Glomerular endothelial cell (primary cell): ENCODE results near the gene VLDLR. TPM values are rescaled to one million over a fixed set of nuclear protein-coding genes. Genes with fewer than 3 reads are reported as not detected.

ENCODE experiments used
- DNase-seq: peaks from one replicate; pipeline ENCODE4 v3.0.0-alpha.2; 2011; ENCODE audit warnings: low read depth, low spot score; ENCODE audit errors: extremely low read depth
- total RNA-seq: library from RNA; depleted of rRNA; stranded (reverse); fragments of >200 nt; gene quantifications from 2 replicates; pipeline ENCODE4 v1.2.3, GENCODE V29; 2015

The VLDLR gene
- total RNA-seq = 18.0 and 33.3 TPM in 2 replicates

DNA sequence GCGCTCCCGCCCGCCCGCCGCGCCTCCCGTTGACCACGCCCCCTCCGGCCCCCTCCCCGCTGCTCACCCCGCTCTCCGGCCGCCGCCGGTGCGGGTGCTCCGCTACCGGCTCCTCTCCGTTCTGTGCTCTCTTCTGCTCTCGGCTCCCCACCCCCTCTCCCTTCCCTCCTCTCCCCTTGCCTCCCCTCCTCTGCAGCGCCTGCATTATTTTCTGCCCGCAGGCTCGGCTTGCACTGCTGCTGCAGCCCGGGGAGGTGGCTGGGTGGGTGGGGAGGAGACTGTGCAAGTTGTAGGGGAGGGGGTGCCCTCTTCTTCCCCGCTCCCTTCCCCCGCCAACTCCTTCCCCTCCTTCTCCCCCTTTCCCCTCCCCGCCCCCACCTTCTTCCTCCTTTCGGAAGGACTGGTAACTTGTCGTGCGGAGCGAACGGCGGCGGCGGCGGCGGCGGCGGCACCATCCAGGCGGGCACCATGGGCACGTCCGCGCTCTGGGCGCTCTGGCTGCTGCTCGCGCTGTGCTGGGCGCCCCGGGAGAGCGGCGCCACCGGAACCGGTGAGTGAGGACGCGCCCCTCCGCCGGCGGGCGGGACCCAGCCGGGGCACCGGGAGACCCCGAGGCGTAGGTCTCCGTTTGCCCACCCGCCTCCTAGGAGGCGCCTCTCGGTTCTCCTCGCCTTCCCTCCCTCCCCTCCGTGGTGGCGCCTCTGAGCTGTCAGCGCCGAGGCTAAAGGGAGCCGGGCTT lies at the start of gene VLDLR:
VLDLR (plus strand) TSS at position 66 of the 739 bp plus-strand sequence; CDS start at position 469, 403 bp downstream.
- DNase-seq = no peak

DNA sequence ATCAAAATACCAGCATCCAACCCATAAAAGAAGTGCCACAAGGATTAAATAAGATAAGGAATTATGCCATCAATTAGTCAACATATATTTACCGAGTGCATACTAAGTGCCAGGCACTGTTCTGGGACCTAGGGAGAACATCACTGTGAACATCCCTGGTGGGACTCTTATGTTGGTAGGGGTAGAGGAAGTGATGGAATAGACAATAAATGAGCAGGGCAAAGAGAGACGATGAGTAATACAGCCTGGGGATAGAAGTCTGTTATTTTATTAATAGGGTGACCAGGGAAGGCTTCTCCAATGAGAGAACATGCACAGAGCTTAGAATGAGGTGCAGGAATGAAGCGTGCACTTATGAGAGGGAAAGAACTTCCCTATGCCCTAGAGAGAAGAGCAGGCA lies 47.4 kb upstream of the VLDLR start:
- DNase-seq = no peak

DNA sequence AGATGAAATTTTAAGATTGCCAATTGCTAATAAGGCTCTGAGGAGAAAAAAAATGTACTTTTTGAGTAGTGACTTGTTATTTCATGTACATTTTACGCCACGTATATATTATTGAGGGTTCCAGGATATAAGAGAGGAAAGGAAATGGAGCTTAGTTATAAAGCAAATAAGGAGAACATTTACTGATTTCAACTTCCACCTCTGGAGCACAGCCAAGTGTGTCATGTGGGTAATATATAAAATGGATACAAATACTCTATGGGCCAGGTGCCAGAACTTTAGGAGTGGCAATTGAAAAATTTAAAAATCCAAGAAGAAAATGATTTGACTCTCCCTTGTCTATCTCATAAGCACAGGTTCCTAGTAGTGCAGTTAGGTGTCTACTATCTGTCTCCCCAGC lies 45.0 kb upstream of the VLDLR start:
- no peak for DNase-seq

DNA sequence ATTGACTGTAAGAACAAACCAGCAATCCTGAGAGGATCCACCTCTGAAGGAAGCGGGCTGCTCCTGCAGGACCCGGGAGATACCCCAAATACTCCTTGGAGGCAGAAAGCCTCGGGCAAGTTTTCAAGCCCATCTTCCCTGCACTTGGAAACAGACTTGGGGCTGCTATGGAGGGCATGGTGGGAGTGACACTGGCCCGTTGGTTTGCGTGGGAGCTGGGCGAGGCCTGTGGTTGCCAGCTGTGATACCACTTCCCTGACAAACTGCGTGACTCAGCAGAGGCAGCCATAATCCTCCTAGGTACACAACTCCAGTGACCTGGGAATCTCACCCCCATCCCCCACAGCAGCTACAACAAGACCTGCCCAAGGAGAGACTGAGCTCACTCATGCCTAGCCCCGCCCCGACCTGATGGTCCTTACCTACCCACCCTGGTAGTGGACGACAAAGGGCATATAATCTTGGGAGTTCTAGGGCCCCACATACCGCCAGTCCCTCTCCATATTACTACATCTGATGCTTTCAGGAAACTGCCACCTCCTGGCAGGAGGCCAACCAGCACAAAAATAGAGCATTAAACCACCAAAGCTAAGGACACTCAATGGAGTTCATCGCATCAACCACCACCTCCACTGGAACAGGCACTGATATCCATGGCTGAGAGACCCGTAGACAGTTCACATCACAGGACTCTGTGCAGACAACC lies 38.1 kb upstream of the VLDLR start:
- DNase-seq = no peak

DNA sequence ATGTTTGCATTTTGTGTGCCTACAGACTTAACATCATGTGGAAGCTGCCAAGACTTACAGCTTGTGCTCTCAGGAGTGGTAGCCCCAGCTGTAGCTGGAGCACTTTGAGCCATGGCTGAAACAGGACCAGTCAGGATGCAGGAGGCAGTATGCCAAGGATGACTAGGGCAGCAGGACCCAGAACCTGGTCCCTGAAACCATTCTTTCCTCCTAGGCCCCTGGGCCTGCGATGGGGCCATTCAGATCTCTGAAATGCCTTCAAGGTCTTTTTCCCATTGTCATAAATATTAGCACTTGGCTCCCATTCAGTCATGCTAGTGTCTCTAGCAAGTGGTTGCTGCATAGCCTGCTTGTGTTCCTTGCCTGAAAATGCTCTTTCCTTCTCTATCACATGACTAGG lies 29.6 kb upstream of the VLDLR start:
- DNase-seq = no peak

DNA sequence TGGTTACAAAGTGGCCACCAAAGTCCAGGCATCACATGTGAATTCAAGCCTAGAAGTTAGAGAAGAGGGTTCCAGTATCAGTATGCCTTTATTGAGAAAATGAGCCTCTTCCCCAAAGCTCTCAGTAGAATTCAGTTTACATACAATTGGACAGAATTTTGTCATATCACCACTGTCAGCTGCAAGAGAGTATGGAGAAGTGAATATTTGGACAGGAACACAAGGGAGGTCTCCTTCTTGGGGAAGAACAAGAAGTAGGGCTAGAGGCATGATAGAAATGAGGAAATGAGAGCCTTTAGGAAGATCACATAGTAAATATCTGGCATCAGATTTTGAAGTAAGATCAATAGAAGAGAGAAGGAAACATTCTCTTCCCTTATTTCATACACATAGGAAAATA lies 27.8 kb upstream of the VLDLR start:
- DNase-seq = no peak

DNA sequence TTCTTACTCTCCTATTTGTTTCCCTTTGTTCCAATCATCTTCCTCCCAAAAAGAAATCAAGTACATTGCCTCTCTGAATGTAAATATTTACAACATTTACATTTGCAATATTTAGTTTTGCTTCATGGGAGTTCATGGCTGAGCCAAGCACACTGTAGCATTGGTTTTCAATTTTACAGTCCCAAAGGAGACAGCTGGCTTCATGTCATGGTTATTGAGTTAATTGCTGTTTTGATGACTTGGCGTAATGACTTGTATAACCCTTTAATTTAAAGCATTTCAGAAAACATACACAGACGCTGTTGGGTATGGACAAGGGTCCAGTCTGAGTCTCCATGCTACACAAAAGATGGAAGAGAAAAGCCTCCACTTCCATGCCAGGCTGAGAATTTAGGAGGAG lies 25.6 kb upstream of the VLDLR start:
- DNase-seq = no peak

DNA sequence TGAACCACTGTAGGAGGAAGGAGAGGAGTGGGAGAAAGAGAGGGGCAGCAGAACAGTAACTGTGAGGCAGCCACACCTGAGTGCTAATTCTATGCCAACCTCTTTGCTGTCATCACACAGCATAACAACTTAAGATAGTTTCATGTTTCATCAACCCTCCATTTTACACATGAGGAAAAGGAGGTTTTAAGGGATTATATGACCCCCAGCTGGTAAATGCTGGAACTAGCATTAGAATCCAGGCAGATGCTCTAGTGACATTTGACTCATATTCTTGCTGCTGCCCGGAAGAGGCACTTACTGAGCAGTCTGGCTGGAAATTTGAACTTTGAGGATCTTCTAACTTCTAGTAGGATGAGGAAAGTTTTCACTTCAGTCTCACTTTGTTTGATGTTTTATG lies 24.1 kb upstream of the VLDLR start:
- DNase-seq = no peak

DNA sequence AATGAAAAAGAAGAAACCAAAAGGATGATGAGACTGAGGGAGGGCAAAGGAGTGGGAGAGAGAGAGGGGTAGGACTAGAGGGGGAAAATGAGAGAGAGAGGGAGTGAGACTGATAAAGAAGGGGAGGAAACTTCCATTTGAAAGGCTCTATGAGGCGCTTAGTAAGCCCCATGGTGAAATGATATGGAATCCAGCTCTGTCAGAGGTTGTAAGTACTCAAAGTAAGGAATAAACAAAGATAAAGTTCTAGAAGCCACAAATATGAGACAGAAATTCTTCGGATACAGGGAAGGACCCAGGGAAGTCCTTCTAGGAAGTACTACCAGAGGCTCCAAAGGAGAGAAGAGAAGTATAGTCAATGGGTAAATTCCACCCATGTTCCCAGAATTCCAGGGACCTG lies 21.7 kb upstream of the VLDLR start:
- DNase-seq = no peak

DNA sequence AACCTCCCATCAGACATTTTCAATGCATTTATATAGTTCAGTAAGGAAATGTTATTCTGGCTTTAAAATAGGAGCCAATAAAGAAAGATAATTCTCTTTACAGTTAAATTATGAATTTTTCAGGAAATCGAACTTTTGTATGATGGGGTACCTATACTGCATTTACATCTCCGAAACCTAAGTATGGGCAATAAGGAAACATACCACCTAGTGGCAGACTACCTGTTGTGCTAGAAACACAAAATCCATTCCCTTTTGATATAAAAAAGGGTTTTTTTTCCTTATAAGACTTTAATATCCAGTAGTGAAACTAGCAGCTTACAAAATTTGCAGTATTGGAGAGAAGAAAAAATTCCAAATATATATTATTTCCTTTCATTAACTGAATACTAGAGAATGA lies 21.3 kb upstream of the VLDLR start:
- DNase-seq = no peak

DNA sequence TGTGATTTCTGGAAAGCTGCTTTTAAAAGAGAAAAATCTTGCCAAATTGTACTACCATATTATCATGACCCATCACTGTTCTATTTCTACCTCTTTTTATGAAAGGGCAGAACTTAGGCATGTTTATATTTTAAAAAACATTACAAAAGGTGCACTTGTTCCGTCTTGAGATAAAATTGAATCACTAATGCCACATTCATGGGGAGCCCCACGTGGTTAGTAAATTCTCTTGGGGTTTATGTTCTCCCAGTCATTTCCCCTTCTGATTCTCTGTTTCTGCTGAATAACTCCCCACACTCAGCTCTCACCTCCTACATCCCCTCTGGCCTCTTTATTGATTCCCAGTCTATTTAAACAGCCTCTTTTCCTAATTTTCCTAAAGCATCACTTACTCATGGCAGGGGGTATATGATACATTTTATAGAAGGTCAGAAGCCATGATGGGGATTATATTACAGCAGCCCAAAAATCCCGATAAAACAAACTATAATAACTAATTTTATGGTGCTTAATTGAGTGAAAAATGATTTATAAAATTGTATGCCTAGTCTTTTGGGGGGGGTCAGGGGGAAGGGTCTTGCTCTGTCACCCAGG lies 19.7 kb upstream of the VLDLR start:
- no peak for DNase-seq

DNA sequence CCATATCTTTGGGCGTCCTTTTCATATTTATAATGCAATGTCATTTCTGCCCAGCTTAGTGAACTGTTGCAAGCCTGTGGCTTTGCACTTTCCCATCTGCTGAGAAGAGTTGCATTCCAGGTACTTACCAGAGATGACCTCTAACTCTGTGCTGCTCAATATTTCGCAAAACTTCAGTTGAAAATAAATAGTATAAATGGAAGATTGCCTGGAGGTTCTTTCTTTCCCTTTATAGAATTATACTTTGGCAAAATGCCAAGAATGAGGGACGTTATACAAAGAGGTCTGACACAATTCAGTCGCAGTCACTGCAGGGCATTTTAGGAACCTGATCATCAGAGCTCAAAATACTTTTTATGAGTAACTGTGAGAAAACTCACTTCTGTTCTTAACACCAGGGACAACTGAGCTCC lies 18.9 kb upstream of the VLDLR start:
- DNase-seq = no peak

DNA sequence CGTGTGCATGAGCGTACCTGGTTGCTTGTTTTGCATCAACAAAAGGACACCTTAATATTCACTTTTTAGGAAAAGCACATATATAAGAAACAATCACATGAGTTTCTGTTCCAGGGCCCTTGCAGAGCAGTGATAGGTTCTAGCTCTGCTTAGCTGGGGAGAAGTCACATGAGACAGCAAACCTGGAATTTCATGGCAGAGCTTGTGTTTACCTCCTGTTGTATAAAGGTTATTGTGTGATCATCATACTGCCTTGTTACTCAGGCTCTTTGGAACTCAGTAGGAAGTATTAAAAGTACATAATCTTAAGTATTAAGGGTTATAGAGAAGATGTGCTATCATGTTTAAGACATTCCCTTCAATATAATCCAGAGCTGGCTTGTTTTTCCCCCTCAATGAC lies 18.0 kb upstream of the VLDLR start:
- DNase-seq = no peak

DNA sequence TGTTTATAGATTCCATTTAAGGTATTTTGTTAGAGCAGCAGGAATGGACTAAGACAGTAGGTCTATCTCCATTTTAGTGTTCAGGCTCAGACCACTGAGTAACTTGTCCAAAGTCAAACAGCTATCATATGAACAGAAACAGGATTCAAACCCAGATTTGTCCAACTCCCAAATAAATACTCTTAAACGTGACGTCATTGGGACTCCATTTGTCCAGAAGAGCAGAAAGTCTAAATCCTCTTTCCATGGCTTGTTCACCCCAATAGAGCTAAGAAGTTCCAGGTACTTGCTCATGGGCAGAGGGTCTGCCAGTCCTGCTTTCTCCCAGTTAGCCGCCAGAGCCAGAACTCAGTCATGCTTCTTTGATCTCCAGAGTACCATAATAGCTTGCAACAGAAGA lies 16.3 kb upstream of the VLDLR start:
- no peak for DNase-seq

DNA sequence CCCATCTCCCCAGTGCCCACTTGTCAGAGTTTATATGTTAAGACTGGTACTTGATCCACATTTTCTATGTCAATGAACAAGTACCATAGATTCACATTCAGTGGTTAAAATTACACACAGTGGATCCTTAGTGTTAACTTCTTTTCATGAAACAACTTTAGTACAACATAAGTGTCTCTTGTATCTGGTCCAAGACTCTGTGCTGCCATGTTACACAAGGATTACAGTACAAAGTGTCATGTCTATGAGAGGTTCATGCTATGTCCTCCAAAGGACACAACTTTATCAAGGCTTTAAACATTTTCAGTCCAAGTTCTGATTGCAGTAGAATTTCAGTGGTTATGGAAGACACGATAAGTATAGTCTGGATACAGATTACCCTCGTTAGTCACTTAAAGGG lies 13.3 kb upstream of the VLDLR start:
- DNase-seq = no peak

DNA sequence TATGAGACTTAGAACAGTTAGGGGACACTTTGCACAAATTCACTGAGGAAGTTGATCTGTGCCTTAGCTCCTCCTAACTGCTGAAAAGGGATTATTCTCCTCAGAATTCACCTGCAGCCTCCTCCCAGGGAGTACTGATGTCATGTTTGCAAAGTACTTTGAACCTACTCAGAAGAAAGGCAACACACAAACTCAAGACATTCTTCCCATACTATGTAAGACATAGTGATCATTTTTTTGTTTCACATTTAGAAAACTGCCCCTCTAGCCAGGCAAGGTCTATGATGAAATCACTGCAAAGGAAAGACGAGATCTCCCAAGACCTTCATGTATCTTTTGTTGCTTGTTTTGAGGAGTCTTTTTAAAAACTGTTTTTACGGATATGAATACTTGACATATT lies 10.6 kb upstream of the VLDLR start:
- no peak for DNase-seq

DNA sequence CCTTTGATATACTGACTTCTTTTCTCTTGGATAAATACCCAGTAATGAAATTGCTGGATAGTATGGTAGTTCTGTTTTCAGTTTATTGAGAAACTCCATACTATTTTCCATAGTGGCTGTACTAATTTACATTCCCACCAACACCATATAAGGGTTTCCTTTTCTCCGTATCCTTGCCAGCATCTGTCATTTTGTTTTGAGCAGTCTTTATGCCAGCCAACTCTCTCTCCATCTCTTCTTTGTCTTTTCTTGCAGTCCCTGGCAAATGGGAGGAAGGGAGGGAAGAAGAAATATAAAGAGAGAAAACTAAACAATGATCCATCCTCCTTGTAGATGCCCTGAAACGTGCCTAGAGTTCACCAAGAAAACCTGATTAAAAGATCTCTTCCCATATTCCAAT lies 9.6 kb upstream of the VLDLR start:
- DNase-seq = no peak

DNA sequence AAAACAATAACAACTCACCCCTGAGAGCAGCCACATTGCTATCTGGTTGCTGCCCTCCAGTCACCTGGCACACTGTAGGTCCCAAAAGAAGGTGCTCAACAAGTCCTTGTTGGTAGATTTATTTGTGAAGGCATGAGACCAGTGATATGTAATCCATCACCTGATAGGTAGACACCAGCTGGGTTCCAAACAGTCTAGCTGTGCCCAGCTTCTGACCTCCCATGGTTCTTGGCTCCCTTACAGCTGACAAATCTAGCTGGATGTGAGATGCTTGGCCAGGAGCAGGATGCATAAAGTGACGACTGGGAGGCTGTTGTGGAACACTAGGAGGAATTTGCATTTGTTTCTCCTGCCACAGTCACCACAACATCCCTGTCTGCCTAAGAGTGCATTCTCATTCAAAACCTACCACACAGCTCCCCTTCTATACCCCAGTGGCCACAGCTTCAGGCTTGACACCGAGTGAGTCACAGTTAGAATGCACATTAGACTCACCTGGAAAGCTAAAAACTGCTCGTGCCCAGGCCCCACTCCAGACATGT lies 7.8 kb upstream of the VLDLR start:
- no peak for DNase-seq

DNA sequence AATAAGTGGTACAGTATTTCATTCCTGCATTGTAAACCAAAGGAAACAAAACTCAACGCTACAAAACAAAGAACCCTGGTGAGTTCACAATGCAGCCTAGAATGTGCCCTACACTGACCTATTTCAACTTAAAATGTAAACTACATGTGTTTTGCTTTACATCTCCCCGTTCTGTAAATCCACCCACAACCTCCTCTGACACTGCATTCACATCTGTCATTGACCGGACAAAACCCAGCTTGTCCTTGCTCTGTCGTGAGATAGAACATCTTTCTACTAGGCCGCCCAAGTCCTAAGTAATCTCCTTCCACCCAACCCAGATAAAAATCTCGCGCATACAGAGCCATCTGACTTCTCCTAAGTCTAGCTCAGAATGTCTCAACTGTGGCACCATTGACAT lies 6.1 kb upstream of the VLDLR start:
- no peak for DNase-seq

DNA sequence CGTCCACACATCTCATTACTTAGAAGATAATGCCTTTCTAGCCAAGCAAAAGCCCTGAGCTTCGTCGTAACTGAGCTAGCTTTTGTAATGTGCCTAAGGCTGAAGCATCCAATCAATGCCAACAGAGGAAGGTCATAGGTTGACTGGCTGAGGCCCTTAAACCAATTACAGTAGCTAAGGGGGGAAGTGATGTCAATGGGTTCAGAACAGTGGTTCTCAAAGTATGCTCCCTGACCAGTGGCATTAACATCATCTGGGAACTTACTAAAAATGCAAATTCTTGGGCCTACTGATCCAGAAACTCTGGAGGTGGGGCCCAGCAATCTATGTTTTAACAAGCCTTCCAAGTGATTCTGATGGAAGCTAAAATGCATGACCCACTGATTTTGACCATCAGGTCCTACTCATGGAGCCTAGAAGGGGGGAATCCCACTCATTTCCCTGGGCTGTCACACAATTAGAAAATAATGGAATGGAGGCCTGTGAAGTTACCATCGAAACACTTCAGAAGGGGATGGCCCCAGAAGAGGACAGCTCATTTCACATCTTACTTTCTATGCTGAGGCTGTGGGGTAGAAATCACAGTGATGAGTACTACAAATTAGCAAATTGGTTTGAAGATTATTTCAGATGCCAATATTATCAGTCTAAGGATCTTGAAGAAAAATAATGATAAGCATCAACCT lies 4.8 kb upstream of the VLDLR start:
- DNase-seq = no peak

DNA sequence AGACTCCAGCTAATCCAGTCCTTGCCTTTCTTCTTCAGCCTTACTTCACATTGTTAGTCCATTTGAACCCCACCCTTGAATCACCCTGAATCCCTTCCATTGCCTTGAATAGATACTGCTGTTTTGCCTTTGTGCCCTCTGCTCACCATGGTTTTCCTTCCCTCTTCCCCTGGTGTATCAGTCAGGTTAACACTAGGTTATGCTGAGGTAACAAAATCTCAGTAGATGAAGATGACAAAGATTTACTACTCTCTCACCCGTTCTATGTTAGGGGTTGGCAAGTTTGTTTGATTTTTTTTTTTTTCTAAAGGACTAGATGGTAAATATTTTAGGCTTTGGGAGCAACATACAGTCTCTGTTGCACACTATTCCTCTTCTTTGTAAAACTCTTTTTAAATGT lies 3.3 kb upstream of the VLDLR start:
- no peak for DNase-seq
